Measurements from ENCODE around the gene KIRREL3. TPM values are rescaled to one million over a fixed set of nuclear protein-coding genes. Genes with fewer than 3 reads are reported as not detected.

Gene KIRREL3
- total and polyA plus RNA-seq, 3 donors from 2014 or later: 1.0 to 1.1 (median 1.1) TPM

GRCh38 chr11:126601550-126602215 lies 398.9 kb downstream of the KIRREL3 start:
- TF ChIP-seq POLR2A (IDR thresholded peaks at IDR 0.05) (no peak), CTCF (IDR thresholded peaks at IDR 0.05) (no peak)
- no peaks in the 10 kb centered on the region for H3K27me3 ChIP-seq
- no peak for DNase-seq
- no peaks in the 10 kb centered on the region for H3K4me1 ChIP-seq
- 69 to 75% methylated on average over 19 to 22 of the region's 22 CpGs for WGBS, 2 donors
- H3K9me3 ChIP-seq: no peaks in the 10 kb centered on the region
- no peak overlapping the region for H3K4me3 ChIP-seq
- H3K36me3 ChIP-seq (ENCODE audit: low read depth, missing control alignments): no peaks in the 10 kb centered on the region
- intact Hi-C loops (cut with DNase I; ENCODE audit: low total_unique reads): no loop called here
- no peak overlapping the region for H3K27ac ChIP-seq

GRCh38 chr11:126601136-126601535 lies 399.4 kb downstream of the KIRREL3 start:
- no peaks in the 10 kb centered on the region for H3K4me1 ChIP-seq
- H3K9me3 ChIP-seq: no peaks in the 10 kb centered on the region
- TF ChIP-seq CTCF (IDR thresholded peaks at IDR 0.05) (no peak), POLR2A (IDR thresholded peaks at IDR 0.05) (no peak)
- DNase-seq: no peak
- H3K27me3 ChIP-seq: no peaks in the 10 kb centered on the region
- WGBS, 2 donors: 82 to 91% methylated on average over 5 of the region's 5 CpGs
- H3K36me3 ChIP-seq (ENCODE audit: low read depth, missing control alignments): no peaks in the 10 kb centered on the region
- intact Hi-C loops (cut with DNase I; ENCODE audit: low total_unique reads): no loop called here
- H3K27ac ChIP-seq: no peak overlapping the region
- no peak overlapping the region for H3K4me3 ChIP-seq

- H3K4me1 ChIP-seq: no peaks in the 10 kb centered on the region
- no peak for DNase-seq
- H3K27ac ChIP-seq: no peak overlapping the region
- H3K27me3 ChIP-seq: no peaks in the 10 kb centered on the region
- no peaks in the 10 kb centered on the region for H3K9me3 ChIP-seq
- no peak overlapping the region for H3K4me3 ChIP-seq
- 94 to 97% methylated on average over 7 of the region's 7 CpGs for WGBS, 2 donors
- TF ChIP-seq POLR2A (IDR thresholded peaks at IDR 0.05): no peak
- TF ChIP-seq CTCF (IDR thresholded peaks at IDR 0.05): no peak
- intact Hi-C loops (cut with DNase I; ENCODE audit: low total_unique reads): no loop called here
- H3K36me3 ChIP-seq (ENCODE audit: low read depth, missing control alignments): no peaks in the 10 kb centered on the region
These were observed 401.2 kb downstream of the KIRREL3 start for GRCh38 chr11:126599217-126599897.

GRCh38 chr11:126598344-126599216 lies 402.0 kb downstream of the KIRREL3 start:
- Histone ChIP-seq H3K27me3 (no peaks in the 10 kb centered on the region), H3K36me3 (ENCODE audit: low read depth, missing control alignments) (no peaks in the 10 kb centered on the region), H3K4me3 (no peak overlapping the region), H3K9me3 (no peaks in the 10 kb centered on the region), H3K27ac (no peak overlapping the region), H3K4me1 (no peaks in the 10 kb centered on the region)
- no peak for DNase-seq
- intact Hi-C loops (cut with DNase I; ENCODE audit: low total_unique reads): no loop called here
- WGBS, 2 donors: 89 to 94% methylated on average over 5 of the region's 5 CpGs
- no peak for TF ChIP-seq POLR2A (IDR thresholded peaks at IDR 0.05)
- no peak for TF ChIP-seq CTCF (IDR thresholded peaks at IDR 0.05)

All from testis (tissue), 3 donors.